Fibroblast of lung (primary cell): Measurements from ENCODE around the gene RPEL1.

ENCODE experiments used
- EZH2 ChIP-seq: IDR thresholded peaks from 2 replicates; pipeline ENCODE4 v1.5.1; 2012; ENCODE audit warnings: low read length, control low read depth, mild to moderate bottlenecking; ENCODE audit errors: missing control alignments
- TF ChIP-seq, protein P1 (sequence below), 2 donors: IDR thresholded peaks in 1 of 2; conservative IDR thresholded peaks in 1 of 2; 1 replicate in 1 of 2; 2 replicates in 1 of 2; pipeline ENCODE4 v1.5.1; 2011 to 2012; ENCODE audit warnings: low read length in 2 of 2, control low read depth in 1 of 2, inconsistent platforms in 1 of 2, low read depth in 1 of 2, mild to moderate bottlenecking in 1 of 2

- TF ChIP-seq, protein P1, sequence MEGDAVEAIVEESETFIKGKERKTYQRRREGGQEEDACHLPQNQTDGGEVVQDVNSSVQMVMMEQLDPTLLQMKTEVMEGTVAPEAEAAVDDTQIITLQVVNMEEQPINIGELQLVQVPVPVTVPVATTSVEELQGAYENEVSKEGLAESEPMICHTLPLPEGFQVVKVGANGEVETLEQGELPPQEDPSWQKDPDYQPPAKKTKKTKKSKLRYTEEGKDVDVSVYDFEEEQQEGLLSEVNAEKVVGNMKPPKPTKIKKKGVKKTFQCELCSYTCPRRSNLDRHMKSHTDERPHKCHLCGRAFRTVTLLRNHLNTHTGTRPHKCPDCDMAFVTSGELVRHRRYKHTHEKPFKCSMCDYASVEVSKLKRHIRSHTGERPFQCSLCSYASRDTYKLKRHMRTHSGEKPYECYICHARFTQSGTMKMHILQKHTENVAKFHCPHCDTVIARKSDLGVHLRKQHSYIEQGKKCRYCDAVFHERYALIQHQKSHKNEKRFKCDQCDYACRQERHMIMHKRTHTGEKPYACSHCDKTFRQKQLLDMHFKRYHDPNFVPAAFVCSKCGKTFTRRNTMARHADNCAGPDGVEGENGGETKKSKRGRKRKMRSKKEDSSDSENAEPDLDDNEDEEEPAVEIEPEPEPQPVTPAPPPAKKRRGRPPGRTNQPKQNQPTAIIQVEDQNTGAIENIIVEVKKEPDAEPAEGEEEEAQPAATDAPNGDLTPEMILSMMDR (conservative IDR thresholded peaks at IDR 0.05 in 1 of 2, IDR thresholded peaks at IDR 0.05 in 1 of 2; ENCODE audit: low read depth in 1 of 2, low read length in 2 of 2): no peak
- TF ChIP-seq EZH2: no peak
Observed at GRCh38 chr10:103203466-103203865, 42.2 kb upstream of the RPEL1 start.
